Measurements from ENCODE around the gene METTL2A.
"Not testable (repeated sequence)": the region's sequence is repeated elsewhere in the genome, so short reads cannot be mapped to it uniquely, and the experiment has no call there.

The METTL2A gene

GRCh38 chr17:62473030-62473982 lies 49.6 kb downstream of the METTL2A start:
- not testable (repeated sequence) for DNase-seq

GRCh38 chr17:62477111-62477510 lies 53.4 kb downstream of the METTL2A start:
- not testable (repeated sequence) for DNase-seq

- peak; percentile 82 for DNase-seq
Measured at GRCh38 chr17:62477718-62478408, 54.2 kb downstream of the METTL2A start.

- peak; percentile 91 for DNase-seq
Measured at GRCh38 chr17:62478424-62478879, 54.8 kb downstream of the METTL2A start, which contains the start of gene TLK2. TLK2 (plus strand) TSS chr17:62478825; CDS start chr17:62481126, 2,301 bp downstream.

- DNase-seq = peak; percentile 81
Measured at GRCh38 chr17:62478880-62479638, 55.4 kb downstream of the METTL2A start.

GRCh38 chr17:62479639-62480258 lies 56.1 kb downstream of the METTL2A start:
- DNase-seq = peak; percentile 64

GRCh38 chr17:62482553-62482952 lies 58.9 kb downstream of the METTL2A start:
- DNase-seq = peak; percentile 24

GRCh38 chr17:62490990-62491389 lies 67.3 kb downstream of the METTL2A start:
- not testable (repeated sequence) for DNase-seq

GRCh38 chr17:62493049-62493655 lies 69.5 kb downstream of the METTL2A start:
- not testable (repeated sequence) for DNase-seq

GRCh38 chr17:62494073-62494472 lies 70.4 kb downstream of the METTL2A start:
- peak; percentile 13 for DNase-seq

- peak; percentile 4 for DNase-seq
Measured at GRCh38 chr17:62496344-62496743, 72.6 kb downstream of the METTL2A start.

- peak; percentile 5 for DNase-seq
Measured at GRCh38 chr17:62498796-62499195, 75.1 kb downstream of the METTL2A start.

Data from activated CD8-positive, alpha-beta memory T cell treated with anti-CD3 and anti-CD28 coated beads for 24 hours (primary cell).